Suppressor macrophage treated with lipopolysaccharide for 1 hour (primary cell): ENCODE measurements around the gene RAB11FIP5.
"Not testable (repeated sequence)": the region's sequence is repeated elsewhere in the genome, so short reads cannot be mapped to it uniquely, and the experiment has no call there.

ENCODE experiments used
- DNase-seq, 3 donors: peaks; one replicate each; pipeline ENCODE4 v3.0.0-alpha.2; 2020 to 2022

RAB11FIP5 gene

GRCh38 chr2:73109431-73110167, 3.1 kb downstream of the RAB11FIP5 start:
- no peak for DNase-seq

GRCh38 chr2:73107211-73107926, 5.4 kb downstream of the RAB11FIP5 start:
- DNase-seq: no peak

GRCh38 chr2:73106791-73107190, 6.0 kb downstream of the RAB11FIP5 start:
- no peak for DNase-seq

- DNase-seq: no peak
These were observed 7.2 kb downstream of the RAB11FIP5 start for GRCh38 chr2:73105511-73105971.

GRCh38 chr2:73104933-73105332, 7.8 kb downstream of the RAB11FIP5 start:
- peak in 2 of 3 donors; percentile 15 to 24 for DNase-seq

- DNase-seq: no peak
These were observed 9.7 kb downstream of the RAB11FIP5 start for GRCh38 chr2:73103018-73103542.

- DNase-seq: no peak
These were observed 11.0 kb downstream of the RAB11FIP5 start for GRCh38 chr2:73101626-73102256.

GRCh38 chr2:73100956-73101355, 11.8 kb downstream of the RAB11FIP5 start:
- no peak for DNase-seq

GRCh38 chr2:73099486-73099885, 13.3 kb downstream of the RAB11FIP5 start:
- no peak for DNase-seq

- no peak for DNase-seq
These were observed 16.8 kb downstream of the RAB11FIP5 start for GRCh38 chr2:73095910-73096309.

GRCh38 chr2:73093601-73094218, 19.0 kb downstream of the RAB11FIP5 start:
- DNase-seq: not testable (repeated sequence)

- DNase-seq: peak in 1 of 3 donors; percentile 4
These were observed 20.5 kb downstream of the RAB11FIP5 start for GRCh38 chr2:73092146-73092783.

GRCh38 chr2:73091696-73092095, 21.1 kb downstream of the RAB11FIP5 start:
- DNase-seq: no peak

GRCh38 chr2:73091164-73091563, 21.6 kb downstream of the RAB11FIP5 start:
- no peak for DNase-seq

- no peak for DNase-seq
These were observed 23.3 kb downstream of the RAB11FIP5 start for GRCh38 chr2:73089270-73090030.

- DNase-seq: no peak
These were observed 24.0 kb downstream of the RAB11FIP5 start for GRCh38 chr2:73088703-73089102.

GRCh38 chr2:73088211-73088610, 24.5 kb downstream of the RAB11FIP5 start:
- no peak for DNase-seq

GRCh38 chr2:73087311-73087710, 25.4 kb downstream of the RAB11FIP5 start:
- no peak for DNase-seq

GRCh38 chr2:73085691-73086090, 27.1 kb downstream of the RAB11FIP5 start:
- DNase-seq: peak; percentile 88 to 93 (median 91)

- no peak for DNase-seq
These were observed 27.8 kb downstream of the RAB11FIP5 start for GRCh38 chr2:73084971-73085370.
